NCI-H1436 (cell line): Measurements from ENCODE around the gene DAAM1.

ENCODE experiments used
- DNase-seq: peaks from one replicate; lab custom pipeline; 2025; lab: John Stamatoyannopoulos, UW

DAAM1 gene

DNA sequence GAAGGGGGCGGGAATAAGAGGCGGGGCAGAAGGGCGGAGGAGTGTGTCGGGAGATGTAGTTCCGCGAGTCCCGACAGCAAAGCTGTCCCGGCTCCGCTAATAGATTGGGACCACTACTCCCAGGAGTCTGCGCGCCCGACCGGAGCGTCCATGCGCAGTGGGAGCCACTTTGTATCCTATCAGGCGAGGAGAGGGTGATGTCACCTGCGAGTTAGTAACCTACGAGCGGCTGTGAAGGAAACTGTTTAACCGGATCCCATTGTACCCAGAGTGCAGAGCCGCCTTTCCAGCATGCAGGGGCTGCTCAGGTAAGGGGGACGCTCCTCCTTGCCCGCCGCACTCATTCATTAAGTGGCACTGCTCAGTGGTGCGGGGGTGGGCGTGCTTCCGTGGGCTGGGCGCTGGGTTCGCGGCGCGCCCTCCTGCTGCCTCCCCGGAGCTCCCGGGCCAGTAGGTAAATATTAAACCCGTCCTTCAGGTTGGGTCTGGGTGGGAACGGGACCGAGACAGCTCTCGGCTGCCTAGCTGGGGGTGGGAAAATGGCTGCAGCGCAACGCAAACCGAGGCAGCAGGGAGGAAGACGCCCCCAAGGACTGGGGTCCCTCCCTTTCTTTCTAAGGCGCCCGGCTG is at the start of gene DAAM1:
Gene DAAM1, plus strand, starts transcription at position 207 of the 630 bp plus-strand sequence. CDS start 74,811 bp downstream, outside the sequence.
- peak; percentile 97 for DNase-seq

DNA sequence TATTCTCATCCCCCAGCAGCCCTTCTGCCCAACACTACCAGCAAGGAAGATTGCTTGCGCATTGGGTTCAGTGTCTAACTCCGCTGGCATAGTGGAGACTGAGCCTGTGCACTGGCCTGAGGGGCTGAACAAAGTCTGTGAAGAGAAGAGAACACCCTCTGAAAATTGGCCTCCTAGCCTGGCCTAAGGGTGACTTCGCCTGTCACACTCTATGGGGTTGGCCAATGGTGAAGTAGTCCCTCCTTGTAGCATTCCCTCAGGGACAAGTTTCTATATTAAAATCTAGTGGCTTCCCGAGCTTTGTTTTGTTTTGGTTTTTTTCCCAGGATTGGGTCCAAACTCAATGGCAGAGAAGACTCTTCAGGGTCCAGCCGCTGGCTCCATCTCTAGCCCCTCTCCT is 49.1 kb upstream of the DAAM1 start:
- DNase-seq = no peak

DNA sequence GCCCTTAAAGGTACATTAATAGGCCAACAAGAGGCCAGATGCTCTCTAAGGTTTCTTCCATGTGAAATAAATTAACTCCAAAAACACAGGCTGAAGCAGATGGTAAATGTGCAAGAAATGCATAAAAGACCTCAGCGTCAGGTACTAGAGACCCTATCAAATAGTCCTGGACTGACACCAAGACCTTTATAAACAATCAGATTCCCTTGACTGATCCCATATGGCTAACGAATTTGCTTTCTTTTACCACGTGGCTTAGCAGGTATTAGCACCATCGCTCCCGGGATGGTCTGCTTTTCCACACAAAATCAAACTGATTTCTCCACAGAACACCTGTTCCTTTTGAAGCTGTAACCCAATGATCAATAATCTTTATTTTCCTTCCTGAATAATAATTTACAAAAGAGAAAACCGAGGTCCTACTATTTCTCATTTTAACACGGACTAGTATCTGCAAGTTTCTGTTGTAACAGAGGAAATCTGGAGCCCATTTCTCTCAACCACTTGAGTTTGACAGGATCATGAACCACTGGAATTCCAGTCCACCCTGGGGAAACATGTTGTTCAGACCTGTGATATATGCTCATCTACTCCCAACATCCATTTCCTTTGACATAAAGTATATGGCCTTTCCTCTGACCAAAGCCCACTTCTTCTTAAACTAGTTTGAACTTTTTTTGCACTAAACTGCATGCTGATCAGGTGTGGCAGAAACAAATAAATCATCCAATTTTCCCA is 48.2 kb upstream of the DAAM1 start:
- DNase-seq = no peak

- DNase-seq = no peak
Measured at GRCh38 chr14:59146484-59146883, 42.0 kb upstream of the DAAM1 start.

GRCh38 chr14:59147007-59147406 is 41.5 kb upstream of the DAAM1 start:
- DNase-seq = no peak

GRCh38 chr14:59148334-59148900 is 40.0 kb upstream of the DAAM1 start:
- no peak for DNase-seq

- DNase-seq = no peak
Measured at GRCh38 chr14:59150990-59151389, 37.5 kb upstream of the DAAM1 start.

- DNase-seq = no peak
Measured at GRCh38 chr14:59154373-59154772, 34.1 kb upstream of the DAAM1 start.

DNA sequence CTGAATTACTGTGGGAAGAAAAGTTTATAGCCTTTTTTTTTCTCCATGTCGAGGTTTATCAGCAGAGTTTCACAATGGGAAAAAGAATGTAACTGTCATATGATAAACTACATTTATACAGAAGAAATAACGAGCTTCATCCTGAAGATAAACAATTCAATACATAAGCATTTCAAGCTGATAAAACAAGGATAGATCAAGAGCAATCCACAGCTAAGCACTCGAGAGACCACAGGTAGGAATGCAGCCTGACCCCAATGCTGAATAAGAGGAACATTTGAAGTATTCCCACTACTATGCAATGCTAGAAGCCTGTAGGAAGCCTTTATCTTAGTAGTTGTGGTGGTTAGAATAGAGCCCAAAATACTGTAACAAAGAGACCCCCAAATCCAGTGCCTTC is 32.6 kb upstream of the DAAM1 start:
- no peak for DNase-seq

DNA sequence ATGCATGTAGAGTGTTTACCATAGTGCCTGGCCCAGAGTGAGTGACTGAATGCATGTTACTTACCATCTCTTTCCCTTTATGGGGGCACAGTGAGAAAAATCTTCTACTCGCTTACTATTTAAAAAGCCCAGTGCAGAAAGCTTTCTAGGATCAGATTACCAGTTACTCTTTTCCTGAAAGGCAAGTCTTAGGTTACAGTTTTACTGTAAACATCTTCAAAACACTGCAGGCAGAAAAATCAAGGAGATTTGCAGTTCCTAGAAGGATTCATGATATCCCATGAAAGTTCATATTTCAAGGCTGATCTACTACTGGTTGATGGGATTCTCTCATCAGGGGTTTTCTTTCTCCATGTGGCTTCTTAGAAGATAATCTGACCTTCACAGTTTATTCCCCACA is 29.3 kb upstream of the DAAM1 start:
- DNase-seq = no peak

DNA sequence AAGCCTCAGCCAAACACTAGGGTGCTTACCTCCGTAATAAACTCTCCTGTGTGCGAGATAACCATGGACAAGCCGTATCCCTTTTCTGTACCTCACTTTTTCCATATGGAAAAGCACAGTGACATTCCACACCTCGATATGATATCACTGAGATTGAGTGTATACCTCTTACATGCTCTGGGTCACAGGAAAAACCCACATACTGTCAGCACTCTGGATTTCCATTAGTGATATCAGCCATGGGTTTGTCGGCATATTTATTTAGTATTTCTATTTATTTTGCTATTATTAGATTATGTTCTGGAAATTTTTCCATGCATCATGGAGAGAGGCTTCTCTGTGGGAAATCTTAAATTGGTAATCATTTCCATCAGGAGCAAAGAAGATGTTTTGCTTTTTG is 28.0 kb upstream of the DAAM1 start:
- no peak for DNase-seq

DNA sequence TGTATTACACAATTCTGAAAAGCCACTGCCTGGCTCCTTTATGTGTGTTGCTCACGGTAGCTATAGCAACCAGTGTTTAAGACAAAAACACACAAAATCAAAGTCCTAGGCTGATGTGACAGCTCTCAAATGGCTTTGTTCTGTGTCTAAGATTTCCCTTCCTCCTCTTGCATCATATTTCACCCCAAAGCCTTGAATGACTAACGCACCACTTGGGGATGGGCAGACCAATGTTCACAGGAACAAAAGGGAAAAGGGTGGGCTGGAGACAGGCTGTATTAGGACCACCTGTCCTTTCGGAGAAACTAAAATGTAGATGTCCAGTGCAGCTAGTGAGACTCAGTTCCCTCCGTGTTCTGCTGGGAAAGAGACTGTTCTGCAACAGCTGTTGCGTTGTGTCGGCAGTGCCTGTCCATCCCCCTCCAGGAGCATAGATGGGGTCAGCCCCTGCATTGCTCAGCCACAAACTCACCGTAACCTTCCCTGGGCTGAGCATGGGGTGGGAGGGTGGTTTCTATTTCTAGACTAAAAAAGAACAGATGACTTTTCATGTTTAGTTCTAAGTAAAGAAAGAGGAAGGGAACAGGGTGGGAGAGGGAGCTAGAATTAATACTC is 26.8 kb upstream of the DAAM1 start:
- DNase-seq = peak; percentile 28

- no peak for DNase-seq
Measured at GRCh38 chr14:59166258-59166657, 22.2 kb upstream of the DAAM1 start.

GRCh38 chr14:59175404-59175803 is 13.1 kb upstream of the DAAM1 start:
- no peak for DNase-seq

DNA sequence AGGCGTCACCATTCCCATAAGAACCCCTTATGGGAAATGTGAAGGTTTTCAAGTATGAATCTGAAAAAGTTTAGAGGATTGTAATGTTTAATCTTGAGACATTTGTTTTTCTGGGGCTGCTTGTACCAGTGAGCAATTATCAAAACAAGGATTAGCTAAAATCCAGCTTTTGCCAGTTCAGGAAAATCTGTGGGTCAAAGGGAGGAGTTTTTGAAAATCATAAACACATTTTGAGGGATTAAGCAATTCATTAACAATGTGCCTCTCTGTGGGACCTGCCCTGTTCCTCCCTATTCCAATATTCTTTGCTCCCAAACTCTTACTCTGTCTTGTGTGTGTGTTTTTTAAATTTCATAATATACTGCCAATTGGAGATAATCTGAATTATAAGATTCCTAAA is 11.7 kb upstream of the DAAM1 start:
- DNase-seq = no peak

- no peak for DNase-seq
Measured at GRCh38 chr14:59177262-59177661, 11.2 kb upstream of the DAAM1 start.

DNA sequence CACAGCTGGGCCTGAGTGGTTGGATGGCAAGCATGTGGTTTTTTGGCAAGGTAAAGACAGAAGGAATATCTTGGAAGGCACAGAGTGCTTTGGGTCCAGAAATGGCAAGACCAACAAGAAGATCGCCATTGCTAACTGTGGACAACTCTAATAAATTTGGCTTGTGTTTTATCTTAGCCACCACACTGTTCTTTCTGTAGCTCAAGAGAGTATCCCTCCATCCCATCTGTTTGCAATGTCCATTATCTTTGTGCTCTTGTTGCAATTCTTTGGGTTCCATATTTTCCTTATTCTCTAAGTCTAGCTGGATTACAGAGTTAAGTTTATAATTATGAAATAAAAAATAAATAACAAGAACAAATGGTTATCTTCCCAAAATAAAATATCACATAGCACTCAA is 6.7 kb upstream of the DAAM1 start:
- no peak for DNase-seq

- DNase-seq = no peak
Measured at GRCh38 chr14:59182641-59183040, 5.8 kb upstream of the DAAM1 start.

GRCh38 chr14:59183150-59183549 is 5.3 kb upstream of the DAAM1 start:
- no peak for DNase-seq

GRCh38 chr14:59184396-59184795 is 4.1 kb upstream of the DAAM1 start:
- no peak for DNase-seq

GRCh38 chr14:59185676-59186075 is 2.8 kb upstream of the DAAM1 start:
- DNase-seq = no peak

GRCh38 chr14:59186306-59186705 is 2.2 kb upstream of the DAAM1 start:
- DNase-seq = no peak

- no peak for DNase-seq
Measured at GRCh38 chr14:59187118-59187517, 1.3 kb upstream of the DAAM1 start.
